GM18909 (cell line): Measurements from ENCODE around the gene SMIM36.
"Not testable (repeated sequence)": the region's sequence is repeated elsewhere in the genome, so short reads cannot be mapped to it uniquely, and the experiment has no call there.

Experiments
- ATAC-seq: cut with Tn5 transposase; IDR thresholded peaks from one replicate; pipeline ENCODE4 v1.9.1; 2021; ENCODE audit warnings: mild to moderate bottlenecking; ENCODE audit not compliant: unreplicated experiment, poor library complexity

The SMIM36 gene

GRCh38 chr17:55458287-55458900 lies 52.9 kb downstream of the SMIM36 start:
- no peak for ATAC-seq

DNA sequence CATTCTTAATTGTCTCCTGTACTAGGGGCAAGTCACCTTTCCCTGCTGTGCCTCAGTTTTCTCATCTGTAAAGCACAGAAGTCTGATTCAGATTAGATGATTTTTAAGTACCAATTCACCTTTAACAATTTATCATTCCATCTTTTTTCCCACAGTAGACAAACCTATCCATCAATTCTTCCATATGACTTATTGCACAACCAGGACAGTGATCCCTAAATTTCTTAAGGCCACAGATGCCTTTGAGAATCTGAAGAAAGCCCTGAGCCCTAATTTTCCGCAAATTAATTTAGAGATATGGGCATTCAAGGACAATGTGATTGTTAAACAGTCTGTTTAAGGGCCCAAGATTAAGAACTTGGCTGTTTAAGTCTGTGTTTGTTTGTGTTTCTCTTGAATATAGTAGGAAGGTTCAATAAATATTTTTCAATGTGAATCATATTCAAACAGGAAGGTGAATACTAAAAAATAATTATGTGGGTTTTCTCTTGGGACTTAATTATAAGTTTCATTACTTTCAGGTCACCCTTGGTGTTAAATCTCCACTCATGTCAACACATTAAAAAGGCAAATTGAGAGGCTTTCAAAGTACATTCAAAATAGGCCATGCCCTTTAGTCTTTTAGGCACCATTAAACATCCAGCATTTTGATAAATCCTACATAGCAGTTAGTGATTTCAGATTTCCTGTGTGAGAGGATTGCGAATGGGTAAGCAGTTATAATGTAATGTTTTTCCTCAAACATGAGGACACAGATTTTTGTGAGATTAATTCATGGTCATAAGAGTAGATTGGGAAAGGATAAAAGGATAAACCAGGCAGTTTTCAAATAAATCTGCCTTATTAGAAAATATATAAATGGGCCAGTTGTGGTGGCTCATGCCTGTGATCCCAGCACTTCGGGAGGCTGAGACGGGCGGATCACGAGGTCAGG lies 54.7 kb downstream of the SMIM36 start:
- ATAC-seq, result no peak

- ATAC-seq, result no peak
These were observed 56.3 kb downstream of the SMIM36 start for GRCh38 chr17:55454906-55455474.

- ATAC-seq, result no peak
These were observed 57.3 kb downstream of the SMIM36 start for GRCh38 chr17:55453839-55454557.

DNA sequence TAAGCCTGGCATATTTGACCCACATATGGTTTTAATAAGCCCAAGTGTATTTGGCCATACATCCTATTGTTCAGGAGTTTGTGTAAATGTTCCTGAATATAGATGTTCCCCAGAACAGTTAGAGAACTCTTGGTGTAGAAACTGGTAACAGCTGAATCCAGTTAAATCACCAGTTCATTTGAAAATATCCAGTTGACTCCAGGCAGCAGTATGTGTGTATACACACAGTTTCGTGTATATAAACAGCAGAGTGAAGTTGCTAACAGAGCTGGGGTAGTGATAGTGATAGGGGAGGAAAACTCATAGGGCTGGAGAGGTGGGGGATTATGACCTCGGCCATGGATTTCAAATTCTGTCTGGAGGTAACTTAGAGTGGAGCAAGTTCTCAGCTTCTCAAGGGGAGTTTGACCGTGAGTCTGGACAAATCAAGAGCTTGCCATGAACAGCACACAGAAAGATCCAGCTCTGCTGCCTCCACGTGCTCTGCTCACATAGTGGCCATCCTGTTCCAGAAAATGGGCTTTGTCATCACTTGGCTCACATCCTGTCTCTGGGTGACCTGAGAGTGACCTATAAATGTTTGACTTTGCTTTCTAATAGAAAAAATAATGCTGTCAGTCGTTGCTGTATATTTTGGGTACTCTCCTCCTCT lies 59.0 kb downstream of the SMIM36 start:
- ATAC-seq, result peak; percentile 86

DNA sequence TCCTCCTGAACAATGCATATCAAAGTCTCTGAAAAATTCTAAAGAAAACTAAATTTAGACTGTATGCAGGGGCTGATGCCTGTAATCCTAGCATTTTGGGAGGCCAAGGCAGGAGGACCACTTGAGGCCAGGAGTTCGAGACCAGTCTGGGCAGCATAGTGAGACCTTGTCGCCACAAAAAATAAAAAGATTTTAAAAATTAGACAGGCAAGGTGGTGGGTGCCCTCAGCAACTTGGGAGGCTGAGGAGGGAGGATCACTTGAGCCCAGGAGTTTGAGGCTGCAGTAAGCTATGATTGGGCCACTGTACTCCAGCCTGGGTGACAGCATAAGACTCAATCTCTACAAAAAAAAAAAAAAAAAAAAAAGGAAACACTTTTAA lies 59.5 kb downstream of the SMIM36 start:
- ATAC-seq, result no peak

GRCh38 chr17:55451203-55451641 lies 60.0 kb downstream of the SMIM36 start:
- no peak for ATAC-seq

DNA sequence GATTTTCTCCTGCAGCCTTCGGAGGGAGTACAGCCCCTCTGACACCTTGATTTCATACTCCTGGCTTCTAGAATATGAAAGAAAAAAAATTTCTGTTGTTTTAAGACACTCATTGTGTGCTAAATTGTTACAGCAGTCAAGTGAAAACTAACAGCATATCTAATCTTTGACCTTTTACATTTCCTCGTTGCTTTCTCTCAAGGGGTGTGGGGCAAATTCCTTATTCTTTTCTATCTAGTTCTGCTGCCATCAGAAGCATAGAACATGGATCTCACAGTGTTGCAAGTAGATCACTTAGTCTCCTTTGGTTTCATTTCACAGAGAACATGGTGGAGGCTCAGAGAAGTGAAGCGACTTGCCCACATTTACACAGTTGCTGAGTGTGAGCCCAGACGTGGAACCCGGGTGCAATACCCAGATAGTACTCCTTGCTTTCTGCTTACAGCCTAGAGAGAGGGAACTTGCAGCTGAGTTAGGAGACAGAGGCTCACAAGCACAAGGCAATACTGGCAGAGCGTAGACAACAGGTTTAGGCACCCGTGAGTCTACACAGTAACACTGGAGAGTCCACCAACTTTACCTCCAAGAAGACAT lies 60.9 kb downstream of the SMIM36 start:
- ATAC-seq, result no peak

DNA sequence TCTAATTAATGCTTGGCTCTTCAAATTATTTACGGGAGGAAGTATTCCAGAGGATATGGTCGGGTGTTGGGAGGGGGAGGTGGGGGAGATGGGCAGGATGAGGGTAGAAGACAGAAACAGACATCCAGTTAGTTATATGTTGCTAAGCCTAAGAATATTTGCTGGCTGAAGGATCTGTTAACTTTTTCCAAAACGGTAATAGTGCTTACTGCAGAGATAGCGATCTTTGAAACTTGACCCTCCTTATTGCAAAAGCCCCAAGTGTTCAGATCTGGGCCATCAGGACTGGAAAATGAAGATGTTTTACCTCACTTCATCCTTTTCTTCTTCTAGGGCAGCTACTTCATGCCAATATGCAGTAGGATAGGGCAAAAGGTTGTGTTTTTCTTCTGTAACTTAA lies 62.6 kb downstream of the SMIM36 start:
- no peak for ATAC-seq

DNA sequence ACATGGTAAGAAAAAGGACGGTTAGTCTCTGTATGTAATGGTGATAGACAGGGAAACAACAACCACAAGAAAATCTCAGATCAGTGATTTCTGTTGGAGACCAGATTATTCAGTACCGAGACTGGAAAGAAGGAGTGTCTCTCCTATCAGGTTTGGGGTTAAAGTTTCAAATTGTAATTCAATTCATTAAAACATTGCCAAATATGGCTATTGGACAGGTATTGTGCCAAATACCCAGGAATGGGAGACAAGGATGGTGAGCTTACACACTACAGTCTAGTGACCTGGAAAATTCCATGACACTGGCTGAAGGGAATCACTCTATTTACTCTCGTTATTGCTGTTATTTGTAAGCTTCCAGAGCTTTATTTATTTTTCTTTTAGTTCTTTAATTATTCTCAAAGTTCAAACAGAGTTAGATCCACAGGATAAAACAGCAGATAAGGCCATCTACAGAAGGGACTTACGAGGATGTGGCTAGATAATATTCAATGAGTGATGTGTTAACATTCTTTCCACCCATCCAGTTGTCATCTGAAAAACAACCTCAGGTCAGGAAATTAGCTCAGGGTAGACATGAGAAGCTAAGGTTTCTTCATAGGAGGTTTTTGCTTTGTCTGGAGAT lies 64.6 kb downstream of the SMIM36 start:
- no peak for ATAC-seq

GRCh38 chr17:55446004-55446403 lies 65.2 kb downstream of the SMIM36 start:
- ATAC-seq, result not testable (repeated sequence)

DNA sequence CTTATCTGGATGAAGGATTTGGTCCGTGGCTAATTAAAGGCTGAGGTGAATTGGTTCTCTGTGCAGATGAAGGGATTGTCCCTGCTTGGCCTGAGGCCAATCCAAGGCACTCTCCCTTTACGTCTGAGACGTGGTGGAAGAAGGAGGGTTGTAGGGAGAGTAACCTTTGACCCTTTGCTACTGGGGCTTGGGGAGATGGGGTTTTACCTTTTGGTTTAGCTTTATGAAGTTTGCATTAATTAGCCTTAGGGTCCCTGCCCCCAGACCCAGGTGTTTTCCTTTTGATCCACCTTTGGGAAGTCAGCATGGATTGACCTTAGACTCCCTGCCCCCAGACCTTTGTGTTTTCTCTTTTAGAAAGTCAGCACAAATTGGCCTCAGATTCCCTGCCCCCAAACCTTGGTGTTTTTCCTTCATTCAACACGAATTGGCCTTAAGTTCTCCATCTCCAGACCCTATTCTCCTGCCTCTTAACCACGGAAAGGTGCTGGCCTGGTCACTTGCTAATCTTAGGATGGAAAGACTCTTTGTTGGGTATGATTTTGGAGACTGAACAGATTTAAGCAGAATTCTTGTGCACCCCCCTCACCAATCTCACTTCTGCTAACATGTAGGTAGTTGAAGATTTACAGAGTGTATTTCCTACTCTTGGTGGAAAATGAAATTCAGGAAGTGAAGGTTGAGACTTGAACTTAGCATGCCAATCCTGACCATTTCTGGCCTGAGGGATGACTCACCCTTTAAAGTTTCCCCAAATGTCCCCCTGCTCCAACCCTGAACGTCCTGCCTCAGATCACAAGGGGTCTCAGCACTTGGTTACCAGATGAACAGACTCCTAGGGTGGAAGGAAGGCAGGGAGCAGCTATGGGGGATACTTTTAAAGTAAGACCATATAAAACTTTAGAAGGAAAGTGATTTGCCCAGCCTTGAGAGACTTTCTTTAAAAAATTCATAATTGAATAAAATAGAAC lies 66.5 kb downstream of the SMIM36 start:
- peak; percentile 77 for ATAC-seq

DNA sequence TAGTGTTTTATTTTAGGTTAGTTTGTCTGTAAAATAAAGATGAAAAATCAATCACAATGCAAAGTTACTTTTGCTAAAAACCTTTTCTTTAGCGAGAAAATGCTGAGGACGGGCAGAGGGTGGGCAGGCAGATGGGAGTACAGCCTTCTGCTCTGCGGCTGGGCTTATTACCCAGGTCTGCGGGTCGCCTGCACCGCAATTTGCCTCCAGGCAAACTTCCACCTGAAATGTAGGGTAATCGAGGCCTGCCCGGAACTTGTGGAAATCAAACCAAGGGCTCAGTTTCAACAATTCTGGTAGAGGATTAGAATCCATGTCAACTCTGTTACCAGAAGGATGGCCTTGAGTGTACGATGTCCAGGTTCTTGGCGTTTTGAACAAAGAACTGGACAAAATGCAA lies 67.3 kb downstream of the SMIM36 start:
- ATAC-seq, result no peak

- no peak for ATAC-seq
These were observed 68.1 kb downstream of the SMIM36 start for GRCh38 chr17:55442953-55443683.

GRCh38 chr17:55442462-55442861 lies 68.8 kb downstream of the SMIM36 start:
- no peak for ATAC-seq

- ATAC-seq, result no peak
These were observed 69.7 kb downstream of the SMIM36 start for GRCh38 chr17:55441544-55441943.

GRCh38 chr17:55440391-55440790 lies 70.9 kb downstream of the SMIM36 start:
- ATAC-seq, result no peak
